Activated B cell treated with CpG ODN at 0.5 μM for 24 hours (primary cell): Measurements from ENCODE around the gene PLD4. TPM values are rescaled to one million over a fixed set of nuclear protein-coding genes. Genes with fewer than 3 reads are reported as not detected.

Experiments
- ATAC-seq: fragments of 200-7000 bp; cut with Tn5 transposase; one replicate; pipeline ENCODE4 v1.10.0; 2021; ENCODE audit warnings: low read depth, mild to moderate bottlenecking, moderate library complexity
- CTCF ChIA-PET: fragments of 350-600 bp; sonication (Branson Sonifier 250); formaldehyde crosslinking; loops from one replicate; lab custom pipeline; 2021; ENCODE audit warnings: antibody characterized with exemption; lab: Charles Lee
- POLR2A ChIA-PET: fragments of 350-600 bp; sonication (Branson Sonifier 250); formaldehyde crosslinking; loops from one replicate; lab custom pipeline; 2021; ENCODE audit warnings: antibody characterized with exemption; lab: Charles Lee
- DNase-seq: peaks from one replicate; pipeline ENCODE4 v3.0.0; 2022
- H3K27ac Mint-ChIP-seq: one replicate; pipeline ENCODE4 v1.8.0; 2020; ENCODE audit warnings: mixed read lengths
- H3K27me3 Mint-ChIP-seq: one replicate; pipeline ENCODE4 v1.8.0; 2021; ENCODE audit warnings: mixed read lengths
- H3K36me3 Mint-ChIP-seq: one replicate; pipeline ENCODE4 v1.8.0; 2021; ENCODE audit warnings: low read depth, mixed read lengths
- H3K4me1 Mint-ChIP-seq: one replicate; pipeline ENCODE4 v1.8.0; 2021; ENCODE audit warnings: mixed read lengths
- H3K4me3 Mint-ChIP-seq: one replicate; pipeline ENCODE4 v1.8.0; 2020; ENCODE audit warnings: mild to moderate bottlenecking, mixed read lengths
- H3K9me3 Mint-ChIP-seq: one replicate; pipeline ENCODE4 v1.8.0; 2020; ENCODE audit warnings: mixed read lengths
- intact Hi-C: fragments of 100-400 bp; cut with micrococcal nuclease; formaldehyde crosslinking; loops from one replicate; pipeline ENCODE4 v1.15.1; 2024
- total RNA-seq: library from RNA; stranded (reverse); gene quantifications from 2 replicates; pipeline ENCODE4 v1.2.3, GENCODE V29; 2022
- TF ChIP-seq, protein P1 (sequence below): fragments of 200-600 bp; IDR thresholded peaks from one replicate; pipeline ENCODE4 v1.8.0; 2022; ENCODE audit warnings: antibody characterized with exemption, mild to moderate bottlenecking

Gene PLD4
- total RNA-seq, 1 donor from 2014 or later: 473 TPM

DNA sequence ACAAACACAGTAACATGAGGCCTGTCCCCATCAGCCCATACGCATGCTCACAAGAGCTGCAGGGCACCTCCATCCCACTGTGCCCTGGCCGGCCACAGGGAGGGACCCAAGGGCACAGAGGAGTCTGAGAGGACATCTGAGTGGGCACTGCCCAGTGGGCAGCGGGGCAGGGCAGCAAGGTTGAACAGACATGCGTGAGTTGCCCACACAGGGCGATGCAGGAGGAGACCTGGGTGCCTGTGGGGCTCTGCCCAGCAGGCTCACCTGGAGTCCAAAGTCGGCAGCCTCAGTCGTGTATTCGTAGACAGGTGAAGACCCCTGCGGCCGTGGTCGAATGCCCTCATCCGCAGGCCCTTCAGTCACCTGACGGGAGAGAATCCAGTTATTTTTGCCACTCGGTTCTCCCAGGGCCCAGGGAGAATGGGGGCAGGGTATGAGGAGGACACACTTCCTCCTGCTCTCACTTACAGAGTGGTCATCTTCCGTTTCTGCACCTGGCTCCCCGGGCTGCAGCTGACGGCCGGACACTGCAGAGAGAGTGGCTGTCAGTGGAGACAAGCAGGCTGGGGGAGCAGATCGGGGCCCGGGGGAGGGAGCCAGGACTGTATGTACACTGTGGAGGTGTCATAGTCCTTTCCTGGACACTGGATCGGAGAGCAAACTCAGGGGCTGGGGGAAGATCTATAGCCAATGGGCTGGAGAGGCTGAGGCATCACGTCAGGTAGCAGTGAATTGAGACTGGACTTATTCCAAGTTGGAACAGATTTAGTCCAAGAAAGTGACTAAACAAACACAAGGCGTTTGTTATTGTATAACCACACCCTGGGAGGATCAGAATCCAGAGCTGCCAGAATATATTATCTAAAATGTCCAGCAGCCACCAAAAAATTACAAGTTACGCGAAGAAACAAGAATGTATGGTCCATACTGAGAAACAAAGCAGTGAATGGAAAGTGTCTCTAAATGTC lies 32.8 kb downstream of the PLD4 start:
- no peak overlapping the region for H3K27ac Mint-ChIP-seq
- no peak for DNase-seq
- H3K9me3 Mint-ChIP-seq: no peaks in the 10 kb centered on the region
- TF ChIP-seq, protein P1, sequence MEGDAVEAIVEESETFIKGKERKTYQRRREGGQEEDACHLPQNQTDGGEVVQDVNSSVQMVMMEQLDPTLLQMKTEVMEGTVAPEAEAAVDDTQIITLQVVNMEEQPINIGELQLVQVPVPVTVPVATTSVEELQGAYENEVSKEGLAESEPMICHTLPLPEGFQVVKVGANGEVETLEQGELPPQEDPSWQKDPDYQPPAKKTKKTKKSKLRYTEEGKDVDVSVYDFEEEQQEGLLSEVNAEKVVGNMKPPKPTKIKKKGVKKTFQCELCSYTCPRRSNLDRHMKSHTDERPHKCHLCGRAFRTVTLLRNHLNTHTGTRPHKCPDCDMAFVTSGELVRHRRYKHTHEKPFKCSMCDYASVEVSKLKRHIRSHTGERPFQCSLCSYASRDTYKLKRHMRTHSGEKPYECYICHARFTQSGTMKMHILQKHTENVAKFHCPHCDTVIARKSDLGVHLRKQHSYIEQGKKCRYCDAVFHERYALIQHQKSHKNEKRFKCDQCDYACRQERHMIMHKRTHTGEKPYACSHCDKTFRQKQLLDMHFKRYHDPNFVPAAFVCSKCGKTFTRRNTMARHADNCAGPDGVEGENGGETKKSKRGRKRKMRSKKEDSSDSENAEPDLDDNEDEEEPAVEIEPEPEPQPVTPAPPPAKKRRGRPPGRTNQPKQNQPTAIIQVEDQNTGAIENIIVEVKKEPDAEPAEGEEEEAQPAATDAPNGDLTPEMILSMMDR: no peak
- no peaks in the 10 kb centered on the region for H3K36me3 Mint-ChIP-seq
- intact Hi-C loops: no loop called here
- peaks cover 9% of the 10 kb centered on the region for H3K27me3 Mint-ChIP-seq
- CTCF ChIA-PET: no interaction called here
- ATAC-seq: no peak
- no peak overlapping the region for H3K4me3 Mint-ChIP-seq
- H3K4me1 Mint-ChIP-seq: no peaks in the 10 kb centered on the region
- POLR2A ChIA-PET: no interaction called here

DNA sequence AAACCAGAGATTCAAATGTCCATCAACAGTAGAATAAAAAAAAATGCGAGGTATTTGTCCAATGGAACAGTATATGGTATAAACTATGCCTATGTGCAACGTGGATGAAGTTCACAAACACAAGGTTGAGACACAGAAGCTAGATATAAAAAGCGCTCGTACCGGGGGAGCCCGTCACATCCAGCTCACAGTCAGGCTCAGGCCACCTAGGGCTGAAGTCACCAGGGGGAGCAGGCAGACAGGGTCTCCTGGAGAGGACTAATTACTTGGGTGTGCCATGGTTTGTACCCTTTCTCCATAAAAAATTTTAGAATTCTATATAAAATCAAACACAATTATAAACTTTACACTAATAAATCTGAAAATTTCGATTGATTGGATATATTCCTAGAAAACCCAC lies 39.9 kb downstream of the PLD4 start:
- intact Hi-C loops: no loop called here
- Mint-ChIP-seq H3K27me3 (peaks cover 7% of the 10 kb centered on the region), H3K4me3 (no peak overlapping the region), H3K9me3 (no peaks in the 10 kb centered on the region), H3K36me3 (no peaks in the 10 kb centered on the region), H3K4me1 (peaks cover 17% of the 10 kb centered on the region), H3K27ac (no peak overlapping the region)
- CTCF ChIA-PET: no interaction called here
- TF ChIP-seq, protein P1: no peak
- ATAC-seq: no peak
- DNase-seq: no peak
- POLR2A ChIA-PET: no interaction called here

DNA sequence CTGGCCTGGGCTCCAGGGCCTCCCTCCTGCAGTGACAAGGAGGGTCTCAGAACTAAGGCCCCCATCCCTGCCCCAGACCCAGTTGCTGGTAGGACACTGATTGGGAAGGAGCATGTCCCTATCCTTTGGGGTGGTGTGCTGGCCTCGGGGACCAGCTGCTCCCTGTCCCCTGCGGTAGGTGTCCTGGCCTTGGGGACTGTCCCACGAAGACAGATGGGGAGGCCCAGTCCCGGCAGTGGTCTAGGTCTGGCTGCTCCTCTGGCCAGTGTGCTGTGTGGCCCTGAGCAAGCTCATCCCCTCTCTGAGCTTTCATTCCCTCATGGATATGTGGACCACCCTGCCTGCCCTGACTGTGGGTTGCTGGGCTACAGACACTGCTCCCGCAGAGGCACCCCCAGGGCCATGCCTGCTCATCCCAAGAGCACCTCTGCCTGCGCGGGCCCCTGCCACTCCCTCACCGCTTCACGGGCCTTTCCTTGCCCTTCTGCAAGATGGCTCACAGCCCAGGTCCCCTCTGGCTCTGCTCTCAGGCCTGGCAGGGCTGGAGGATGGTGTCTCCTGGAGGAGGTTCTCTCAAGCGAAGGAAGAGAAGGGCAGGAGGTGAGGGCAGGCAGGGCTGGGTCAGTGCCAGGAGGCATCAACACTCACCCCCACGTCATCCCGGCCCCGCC lies 41.0 kb downstream of the PLD4 start:
- H3K36me3 Mint-ChIP-seq: no peaks in the 10 kb centered on the region

DNA sequence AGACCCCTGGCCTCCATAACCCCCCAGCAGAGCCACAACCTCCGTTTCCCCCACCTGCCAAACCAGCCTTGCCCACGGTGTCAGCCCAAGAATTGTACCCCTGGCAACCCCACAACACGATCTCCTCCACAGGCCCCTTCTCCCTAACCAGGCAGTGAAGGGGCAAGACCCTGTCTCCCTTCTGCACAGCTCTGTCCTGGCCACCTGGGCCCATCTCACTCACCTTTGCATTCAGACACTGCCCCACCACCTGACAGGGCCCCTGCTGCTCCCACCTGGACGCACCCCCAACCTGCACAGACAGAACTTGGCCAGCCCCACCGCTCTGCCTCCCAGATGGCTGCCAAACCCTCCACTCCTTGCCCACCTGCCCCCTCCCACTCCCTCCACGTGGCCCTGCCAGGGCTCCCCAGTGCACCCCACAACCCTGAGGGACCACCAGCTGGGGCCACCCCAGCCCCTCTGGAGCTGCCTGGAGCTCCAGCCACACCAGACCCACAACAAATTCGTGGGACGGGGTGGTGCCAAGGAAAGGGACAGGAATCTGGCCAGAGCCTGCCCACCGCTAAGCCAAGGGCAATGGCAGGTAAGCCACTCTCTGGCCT lies 41.7 kb downstream of the PLD4 start:
- peaks cover 4% of the 10 kb centered on the region for H3K27me3 Mint-ChIP-seq
- no peak overlapping the region for H3K4me3 Mint-ChIP-seq
- ChIA-PET CTCF (no interaction called here), POLR2A (no interaction called here)
- H3K4me1 Mint-ChIP-seq: peaks cover 17% of the 10 kb centered on the region
- ATAC-seq: no peak
- no peak for DNase-seq
- no peaks in the 10 kb centered on the region for H3K9me3 Mint-ChIP-seq
- intact Hi-C loops: no loop called here
- no peak overlapping the region for H3K27ac Mint-ChIP-seq
- H3K36me3 Mint-ChIP-seq: no peaks in the 10 kb centered on the region
- TF ChIP-seq, protein P1: no peak

More for the DNA sequence above, 41.0 kb downstream of the PLD4 start:
- TF ChIP-seq, protein P1: no peak
- intact Hi-C loops: no loop called here
- Mint-ChIP-seq H3K27ac (no peak overlapping the region), H3K4me1 (peaks cover 17% of the 10 kb centered on the region), H3K27me3 (peaks cover 4% of the 10 kb centered on the region), H3K9me3 (no peaks in the 10 kb centered on the region), H3K4me3 (no peak overlapping the region)
- DNase-seq: no peak
- ChIA-PET POLR2A (no interaction called here), CTCF (no interaction called here)
- ATAC-seq: no peak

DNA sequence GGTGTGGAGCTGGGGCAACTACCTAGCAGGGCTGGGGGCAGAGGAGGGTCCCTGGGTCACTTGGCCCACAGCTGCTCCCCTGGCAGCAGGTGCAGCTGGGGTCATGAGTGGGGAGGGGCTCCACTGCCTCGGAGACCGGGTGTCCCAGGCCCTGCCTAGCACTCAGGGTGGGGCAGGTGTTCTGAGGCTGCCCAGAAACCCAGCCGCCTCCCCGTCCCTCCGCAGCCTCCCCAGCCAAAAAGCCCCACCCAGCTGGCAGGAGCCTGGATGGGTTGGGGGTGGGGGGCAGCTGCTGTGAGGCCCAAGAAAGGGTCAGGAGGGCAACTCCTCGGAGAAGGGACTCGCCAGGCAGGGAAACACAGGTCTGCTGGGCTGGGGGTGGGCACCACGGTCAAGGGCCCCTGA lies 42.3 kb downstream of the PLD4 start:
- DNase-seq: no peak
- no peaks in the 10 kb centered on the region for H3K9me3 Mint-ChIP-seq
- H3K36me3 Mint-ChIP-seq: no peaks in the 10 kb centered on the region
- CTCF ChIA-PET: no interaction called here
- no peak overlapping the region for H3K27ac Mint-ChIP-seq
- peaks cover 17% of the 10 kb centered on the region for H3K4me1 Mint-ChIP-seq
- peaks cover 4% of the 10 kb centered on the region for H3K27me3 Mint-ChIP-seq
- no peak for ATAC-seq
- no peak overlapping the region for H3K4me3 Mint-ChIP-seq
- POLR2A ChIA-PET: no interaction called here
- intact Hi-C loops: no loop called here
- TF ChIP-seq, protein P1: no peak
